ENCODE data around the gene MSH2.
"Not testable (repeated sequence)": the region's sequence is repeated elsewhere in the genome, so short reads cannot be mapped to it uniquely, and the experiment has no call there.

The MSH2 gene

GRCh38 chr2:47360927-47361326 is 42.0 kb upstream of the MSH2 start:
- in situ Hi-C loops (cut with HindIII; ENCODE audit: low sequenced_read_pairs) = no loop called here
- peak; percentile 81 for DNase-seq (ENCODE audit: low read depth, low spot score)
- H3K4me3 ChIP-seq (ENCODE audit: low read depth, low read length) = no peak overlapping the region
- TF ChIP-seq CTCF (IDR thresholded peaks at IDR 0.05; ENCODE audit: low read depth, low read length) = no peak

- DNase-seq (ENCODE audit: low read depth, low spot score); in situ Hi-C loops (cut with HindIII; ENCODE audit: low sequenced_read_pairs): not testable (repeated sequence)
These were observed 41.3 kb upstream of the MSH2 start for GRCh38 chr2:47361505-47362229.

GRCh38 chr2:47373747-47374146 is 29.2 kb upstream of the MSH2 start:
- no peak for DNase-seq (ENCODE audit: low read depth, low spot score)
- H3K4me3 ChIP-seq (ENCODE audit: low read depth, low read length) = no peak overlapping the region
- TF ChIP-seq CTCF (IDR thresholded peaks at IDR 0.05; ENCODE audit: low read depth, low read length) = no peak
- in situ Hi-C loops (cut with HindIII; ENCODE audit: low sequenced_read_pairs) = no loop called here

More at GRCh38 chr2:47361505-47362229, 41.3 kb upstream of the MSH2 start:
- H3K4me3 ChIP-seq (ENCODE audit: low read depth, low read length) = not testable (repeated sequence)

- no peak for DNase-seq (ENCODE audit: low read depth, low spot score)
- H3K4me3 ChIP-seq (ENCODE audit: low read depth, low read length) = no peak overlapping the region
- no peak for TF ChIP-seq CTCF (IDR thresholded peaks at IDR 0.05; ENCODE audit: low read depth, low read length)
- in situ Hi-C loops (cut with HindIII; ENCODE audit: low sequenced_read_pairs) = no loop called here
These were observed 27.6 kb upstream of the MSH2 start for GRCh38 chr2:47375307-47375706.

- DNase-seq (ENCODE audit: low read depth, low spot score) = no peak
- in situ Hi-C loops (cut with HindIII; ENCODE audit: low sequenced_read_pairs) = no loop called here
- no peak overlapping the region for H3K4me3 ChIP-seq (ENCODE audit: low read depth, low read length)
- no peak for TF ChIP-seq CTCF (IDR thresholded peaks at IDR 0.05; ENCODE audit: low read depth, low read length)
These were observed 23.6 kb upstream of the MSH2 start for GRCh38 chr2:47379384-47379783.

GRCh38 chr2:47381408-47381807 is 21.5 kb upstream of the MSH2 start:
- in situ Hi-C loops (cut with HindIII; ENCODE audit: low sequenced_read_pairs) = no loop called here
- no peak for TF ChIP-seq CTCF (IDR thresholded peaks at IDR 0.05; ENCODE audit: low read depth, low read length)
- DNase-seq (ENCODE audit: low read depth, low spot score) = no peak
- H3K4me3 ChIP-seq (ENCODE audit: low read depth, low read length) = no peak overlapping the region

GRCh38 chr2:47386551-47386950 is 16.4 kb upstream of the MSH2 start:
- in situ Hi-C loops (cut with HindIII; ENCODE audit: low sequenced_read_pairs) = no loop called here
- no peak overlapping the region for H3K4me3 ChIP-seq (ENCODE audit: low read depth, low read length)
- no peak for DNase-seq (ENCODE audit: low read depth, low spot score)
- TF ChIP-seq CTCF (IDR thresholded peaks at IDR 0.05; ENCODE audit: low read depth, low read length) = no peak
